ENCODE data around the gene LRRC4C.
"Not testable (repeated sequence)": the region's sequence is repeated elsewhere in the genome, so short reads cannot be mapped to it uniquely, and the experiment has no call there.

The LRRC4C gene

GRCh38 chr11:40178470-40178869 lies 1281.0 kb downstream of the LRRC4C start:
- no peak for DNase-seq (ENCODE audit: low read depth, low spot score)
- no peak overlapping the region for H3K27ac ChIP-seq (ENCODE audit: low read length)
- no CpG with 5 or more reads among the region's 2 CpGs for WGBS (ENCODE audit: insufficient coverage, insufficient read length)
- H3K27me3 ChIP-seq (ENCODE audit: control insufficient read depth, insufficient read depth, low read length): no peaks in the 10 kb centered on the region
- no peak overlapping the region for H3K4me3 ChIP-seq (ENCODE audit: low read length)
- H3K36me3 ChIP-seq (ENCODE audit: control insufficient read depth, insufficient read depth, low read length): no peaks in the 10 kb centered on the region
- no peaks in the 10 kb centered on the region for H3K9me3 ChIP-seq (ENCODE audit: control insufficient read depth, insufficient read depth, low read length)
- H3K4me1 ChIP-seq (ENCODE audit: control insufficient read depth, insufficient read depth, low read length): no peaks in the 10 kb centered on the region

GRCh38 chr11:40175980-40176379 lies 1283.5 kb downstream of the LRRC4C start:
- WGBS (ENCODE audit: insufficient coverage, insufficient read length): no CpG with 5 or more reads among the region's 3 CpGs

DNA sequence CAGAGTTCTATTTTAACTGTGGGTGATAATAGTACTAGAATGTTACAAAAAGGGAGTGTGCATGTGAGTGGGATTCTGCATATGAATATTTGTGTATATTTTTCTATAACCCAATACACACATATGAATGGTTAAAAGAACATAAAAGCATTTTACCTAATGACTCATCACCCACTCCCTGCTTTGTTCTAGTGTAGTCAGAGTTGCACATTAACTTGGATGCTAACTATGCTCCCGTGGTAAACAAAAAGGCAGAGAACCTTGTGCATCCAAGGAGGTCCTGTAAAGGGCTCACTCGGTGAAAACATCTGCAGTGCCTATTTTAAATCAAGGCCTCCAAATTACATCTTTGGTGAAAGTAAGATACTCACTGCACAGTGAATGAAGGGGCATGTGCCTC lies 1289.4 kb downstream of the LRRC4C start:
- Histone ChIP-seq H3K9me3 (ENCODE audit: control insufficient read depth, insufficient read depth, low read length) (no peaks in the 10 kb centered on the region), H3K27me3 (ENCODE audit: control insufficient read depth, insufficient read depth, low read length) (no peaks in the 10 kb centered on the region), H3K27ac (ENCODE audit: low read length) (no peak overlapping the region), H3K4me3 (ENCODE audit: low read length) (no peak overlapping the region), H3K36me3 (ENCODE audit: control insufficient read depth, insufficient read depth, low read length) (no peaks in the 10 kb centered on the region), H3K4me1 (ENCODE audit: control insufficient read depth, insufficient read depth, low read length) (no peaks in the 10 kb centered on the region)
- no peak for DNase-seq (ENCODE audit: low read depth, low spot score)
- no CpG with 5 or more reads among the region's 2 CpGs for WGBS (ENCODE audit: insufficient coverage, insufficient read length)

More at GRCh38 chr11:40175980-40176379, 1283.5 kb downstream of the LRRC4C start:
- no peak for DNase-seq (ENCODE audit: low read depth, low spot score)
- H3K4me1 ChIP-seq (ENCODE audit: control insufficient read depth, insufficient read depth, low read length): no peaks in the 10 kb centered on the region
- H3K4me3 ChIP-seq (ENCODE audit: low read length): no peak overlapping the region
- no peaks in the 10 kb centered on the region for H3K36me3 ChIP-seq (ENCODE audit: control insufficient read depth, insufficient read depth, low read length)
- H3K27me3 ChIP-seq (ENCODE audit: control insufficient read depth, insufficient read depth, low read length): no peaks in the 10 kb centered on the region
- H3K27ac ChIP-seq (ENCODE audit: low read length): no peak overlapping the region
- H3K9me3 ChIP-seq (ENCODE audit: control insufficient read depth, insufficient read depth, low read length): no peaks in the 10 kb centered on the region

DNA sequence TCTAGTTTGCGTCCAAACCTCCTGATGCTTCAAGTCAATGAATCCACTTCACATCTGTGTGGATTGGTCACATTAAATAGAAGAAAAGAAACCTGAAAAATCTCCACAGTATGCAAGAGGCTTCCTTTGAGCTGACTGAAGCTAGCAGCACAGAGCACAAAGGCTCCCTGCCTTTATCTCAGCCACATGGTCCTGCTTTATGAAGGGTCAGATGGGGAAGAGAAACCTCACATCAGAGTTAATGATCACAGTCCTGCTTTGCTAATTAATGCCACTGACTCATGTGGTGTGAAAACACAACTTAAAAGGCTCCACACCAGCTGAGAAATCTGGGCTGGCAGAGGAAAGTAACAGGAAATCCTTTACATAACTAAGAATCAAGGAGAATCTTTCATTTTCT lies 1291.0 kb downstream of the LRRC4C start:
- H3K4me1 ChIP-seq (ENCODE audit: control insufficient read depth, insufficient read depth, low read length): no peaks in the 10 kb centered on the region
- H3K36me3 ChIP-seq (ENCODE audit: control insufficient read depth, insufficient read depth, low read length): no peaks in the 10 kb centered on the region
- no peak for DNase-seq (ENCODE audit: low read depth, low spot score)
- H3K4me3 ChIP-seq (ENCODE audit: low read length): no peak overlapping the region
- H3K27me3 ChIP-seq (ENCODE audit: control insufficient read depth, insufficient read depth, low read length): no peaks in the 10 kb centered on the region
- no peaks in the 10 kb centered on the region for H3K9me3 ChIP-seq (ENCODE audit: control insufficient read depth, insufficient read depth, low read length)
- no CpG with 5 or more reads among the region's 1 CpG for WGBS (ENCODE audit: insufficient coverage, insufficient read length)
- no peak overlapping the region for H3K27ac ChIP-seq (ENCODE audit: low read length)

- H3K4me3 ChIP-seq (ENCODE audit: low read length); H3K9me3 ChIP-seq (ENCODE audit: control insufficient read depth, insufficient read depth, low read length); H3K4me1 ChIP-seq (ENCODE audit: control insufficient read depth, insufficient read depth, low read length); H3K36me3 ChIP-seq (ENCODE audit: control insufficient read depth, insufficient read depth, low read length); DNase-seq (ENCODE audit: low read depth, low spot score); H3K27ac ChIP-seq (ENCODE audit: low read length); H3K27me3 ChIP-seq (ENCODE audit: control insufficient read depth, insufficient read depth, low read length): not testable (repeated sequence)
- no CpG with 5 or more reads among the region's 5 CpGs for WGBS (ENCODE audit: insufficient coverage, insufficient read length)
These were observed 1291.6 kb downstream of the LRRC4C start for GRCh38 chr11:40167805-40168204.

GRCh38 chr11:40166892-40167291 lies 1292.6 kb downstream of the LRRC4C start:
- Histone ChIP-seq H3K36me3 (ENCODE audit: control insufficient read depth, insufficient read depth, low read length) (no peaks in the 10 kb centered on the region), H3K4me3 (ENCODE audit: low read length) (no peak overlapping the region), H3K4me1 (ENCODE audit: control insufficient read depth, insufficient read depth, low read length) (no peaks in the 10 kb centered on the region), H3K27ac (ENCODE audit: low read length) (no peak overlapping the region), H3K9me3 (ENCODE audit: control insufficient read depth, insufficient read depth, low read length) (no peaks in the 10 kb centered on the region), H3K27me3 (ENCODE audit: control insufficient read depth, insufficient read depth, low read length) (no peaks in the 10 kb centered on the region)
- no peak for DNase-seq (ENCODE audit: low read depth, low spot score)
- no CpG with 5 or more reads among the region's 4 CpGs for WGBS (ENCODE audit: insufficient coverage, insufficient read length)

GRCh38 chr11:40162901-40163883 lies 1296.3 kb downstream of the LRRC4C start:
- DNase-seq (ENCODE audit: low read depth, low spot score): no peak
- no peaks in the 10 kb centered on the region for H3K4me1 ChIP-seq (ENCODE audit: control insufficient read depth, insufficient read depth, low read length)
- no peaks in the 10 kb centered on the region for H3K27me3 ChIP-seq (ENCODE audit: control insufficient read depth, insufficient read depth, low read length)
- H3K36me3 ChIP-seq (ENCODE audit: control insufficient read depth, insufficient read depth, low read length): no peaks in the 10 kb centered on the region
- no peak overlapping the region for H3K27ac ChIP-seq (ENCODE audit: low read length)
- no peak overlapping the region for H3K4me3 ChIP-seq (ENCODE audit: low read length)
- WGBS (ENCODE audit: insufficient coverage, insufficient read length): no CpG with 5 or more reads among the region's 4 CpGs
- H3K9me3 ChIP-seq (ENCODE audit: control insufficient read depth, insufficient read depth, low read length): no peaks in the 10 kb centered on the region

DNA sequence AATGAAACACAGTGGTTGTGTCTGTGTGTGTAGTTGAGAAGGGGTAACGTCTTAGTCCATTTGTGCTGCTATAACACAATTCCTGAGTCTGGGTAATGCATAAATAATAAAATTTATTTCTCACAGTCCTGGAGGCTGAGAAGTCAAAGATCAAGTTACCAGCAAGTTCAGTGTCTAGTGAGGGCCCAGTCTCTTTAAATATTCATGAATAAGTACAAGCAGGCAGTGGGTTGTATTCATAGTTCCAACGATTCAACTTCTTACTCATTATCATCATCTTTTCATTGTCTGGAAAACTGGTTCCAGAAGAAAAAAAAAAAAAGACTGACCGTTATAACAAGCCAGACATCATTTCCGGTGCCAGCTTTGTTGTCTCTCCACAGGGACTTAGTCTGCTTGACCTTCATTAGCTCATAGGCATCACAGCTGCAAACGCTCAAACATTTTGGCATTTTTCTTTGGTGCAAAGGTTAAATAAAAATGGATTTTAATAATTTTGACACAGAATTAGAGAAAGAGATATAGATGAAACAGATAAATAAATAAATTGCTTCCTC lies 1297.5 kb downstream of the LRRC4C start:
- Histone ChIP-seq H3K27ac (ENCODE audit: low read length) (no peak overlapping the region), H3K36me3 (ENCODE audit: control insufficient read depth, insufficient read depth, low read length) (no peaks in the 10 kb centered on the region), H3K27me3 (ENCODE audit: control insufficient read depth, insufficient read depth, low read length) (no peaks in the 10 kb centered on the region), H3K4me3 (ENCODE audit: low read length) (no peak overlapping the region), H3K9me3 (ENCODE audit: control insufficient read depth, insufficient read depth, low read length) (no peaks in the 10 kb centered on the region), H3K4me1 (ENCODE audit: control insufficient read depth, insufficient read depth, low read length) (no peaks in the 10 kb centered on the region)
- no CpG with 5 or more reads among the region's 5 CpGs for WGBS (ENCODE audit: insufficient coverage, insufficient read length)
- no peak for DNase-seq (ENCODE audit: low read depth, low spot score)

GRCh38 chr11:40160418-40160817 lies 1299.0 kb downstream of the LRRC4C start:
- Histone ChIP-seq H3K27me3 (ENCODE audit: control insufficient read depth, insufficient read depth, low read length) (no peaks in the 10 kb centered on the region), H3K4me1 (ENCODE audit: control insufficient read depth, insufficient read depth, low read length) (no peaks in the 10 kb centered on the region), H3K27ac (ENCODE audit: low read length) (no peak overlapping the region), H3K9me3 (ENCODE audit: control insufficient read depth, insufficient read depth, low read length) (no peaks in the 10 kb centered on the region), H3K36me3 (ENCODE audit: control insufficient read depth, insufficient read depth, low read length) (no peaks in the 10 kb centered on the region), H3K4me3 (ENCODE audit: low read length) (no peak overlapping the region)
- no CpG with 5 or more reads among the region's 3 CpGs for WGBS (ENCODE audit: insufficient coverage, insufficient read length)
- DNase-seq (ENCODE audit: low read depth, low spot score): no peak

GRCh38 chr11:40149721-40150120 lies 1309.7 kb downstream of the LRRC4C start:
- no peak for DNase-seq (ENCODE audit: low read depth, low spot score)
- Histone ChIP-seq H3K4me3 (ENCODE audit: low read length) (no peak overlapping the region), H3K36me3 (ENCODE audit: control insufficient read depth, insufficient read depth, low read length) (no peaks in the 10 kb centered on the region), H3K4me1 (ENCODE audit: control insufficient read depth, insufficient read depth, low read length) (no peaks in the 10 kb centered on the region), H3K27me3 (ENCODE audit: control insufficient read depth, insufficient read depth, low read length) (no peaks in the 10 kb centered on the region), H3K27ac (ENCODE audit: low read length) (no peak overlapping the region), H3K9me3 (ENCODE audit: control insufficient read depth, insufficient read depth, low read length) (no peaks in the 10 kb centered on the region)

Data from iPS DF 6.9 (cell line).